Sciatic nerve (tissue), 2 donors: ENCODE measurements around the gene TTI1. TPM values are rescaled to one million over a fixed set of nuclear protein-coding genes. Genes with fewer than 3 reads are reported as not detected.
"Not testable (repeated sequence)": the region's sequence is repeated elsewhere in the genome, so short reads cannot be mapped to it uniquely, and the experiment has no call there.

Experiments
- ATAC-seq: fragments of 200-7000 bp; cut with Tn5 transposase; one replicate; pipeline ENCODE4 v1.9.1; 2020; ENCODE audit warnings: mild to moderate bottlenecking, moderate library complexity
- DNase-seq: peaks from one replicate; pipeline ENCODE4 v3.0.0-alpha.2; 2020; ENCODE audit warnings: low spot score
- intact Hi-C: fragments of 100-400 bp; cut with DNase I; formaldehyde crosslinking; loops from one replicate; pipeline ENCODE4 v1.14.2; 2022
- total RNA-seq: library from RNA; stranded (reverse); fragmentation: NEBNext Ultra II Directional; extraction: Animal tissue kit (Norgen Biotek cat#: 25700); gene quantifications from one replicate; pipeline ENCODE4 v1.2.1, GENCODE V29; 2021
- donor health status: DM: no; HTN: no; CAD: no.
- donor health status: DM: no; HTN: no; CAD: no.

TTI1 gene
- total RNA-seq, 1 donor from 2014 or later = 15.2 TPM

- no peak for ATAC-seq
- DNase-seq = no peak
- intact Hi-C loops = no loop called here
Observed at GRCh38 chr20:38021087-38021772, 12.0 kb downstream of the TTI1 start.

- ATAC-seq (no peak), DNase-seq (no peak)
- intact Hi-C loops = no loop called here
Observed at GRCh38 chr20:38018385-38018784, 14.9 kb downstream of the TTI1 start.

GRCh38 chr20:38017959-38018358, 15.3 kb downstream of the TTI1 start:
- DNase-seq = no peak
- intact Hi-C loops = no loop called here
- ATAC-seq = no peak

GRCh38 chr20:38013887-38014286, 19.4 kb downstream of the TTI1 start:
- ATAC-seq (no peak), DNase-seq (no peak)
- intact Hi-C loops = no loop called here

GRCh38 chr20:38012332-38012731, 20.9 kb downstream of the TTI1 start:
- DNase-seq = no peak
- intact Hi-C loops = no loop called here
- ATAC-seq = no peak

- intact Hi-C loops = no loop called here
- DNase-seq (no peak), ATAC-seq (no peak)
Observed at GRCh38 chr20:38011696-38012095, 21.6 kb downstream of the TTI1 start.

GRCh38 chr20:38009416-38009815, 23.8 kb downstream of the TTI1 start:
- intact Hi-C loops, ATAC-seq: not testable (repeated sequence)

GRCh38 chr20:38008233-38008944, 24.9 kb downstream of the TTI1 start:
- ATAC-seq (no peak), DNase-seq (no peak)
- intact Hi-C loops = no loop called here

More at GRCh38 chr20:38009416-38009815, 23.8 kb downstream of the TTI1 start:
- not testable (repeated sequence) for DNase-seq

- ATAC-seq (no peak), DNase-seq (no peak)
- intact Hi-C loops = no loop called here
Observed at GRCh38 chr20:38007526-38007925, 25.7 kb downstream of the TTI1 start.

GRCh38 chr20:38005903-38006302, 27.4 kb downstream of the TTI1 start:
- intact Hi-C loops = no loop called here
- no peak for ATAC-seq
- no peak for DNase-seq

- DNase-seq = no peak
- intact Hi-C loops = no loop called here
- no peak for ATAC-seq
Observed at GRCh38 chr20:38004416-38004815, 28.8 kb downstream of the TTI1 start.

GRCh38 chr20:38002422-38002821, 30.8 kb downstream of the TTI1 start:
- intact Hi-C loops = no loop called here
- DNase-seq (no peak), ATAC-seq (no peak)

- no peak for ATAC-seq
- intact Hi-C loops = no loop called here
- no peak for DNase-seq
Observed at GRCh38 chr20:38001981-38002380, 31.3 kb downstream of the TTI1 start.

- ATAC-seq (no peak), DNase-seq (no peak)
- intact Hi-C loops = no loop called here
Observed at GRCh38 chr20:38001173-38001875, 31.9 kb downstream of the TTI1 start.

- ATAC-seq = no peak
- no peak for DNase-seq
- intact Hi-C loops = no loop called here
Observed at GRCh38 chr20:38000293-38000692, 33.0 kb downstream of the TTI1 start.

GRCh38 chr20:37999526-38000263, 33.6 kb downstream of the TTI1 start:
- ATAC-seq (no peak), DNase-seq (no peak)
- intact Hi-C loops = no loop called here

GRCh38 chr20:37997516-37997915, 35.7 kb downstream of the TTI1 start:
- no peak for DNase-seq
- intact Hi-C loops = no loop called here
- no peak for ATAC-seq

GRCh38 chr20:37995856-37996605, 37.2 kb downstream of the TTI1 start:
- DNase-seq (no peak), ATAC-seq (no peak)
- intact Hi-C loops = no loop called here

GRCh38 chr20:37994512-37994911, 38.7 kb downstream of the TTI1 start:
- intact Hi-C loops = no loop called here
- no peak for ATAC-seq
- no peak for DNase-seq
